Astrocyte (in vitro differentiated cells and primary cell): ENCODE results near the gene NTM. TPM values are rescaled to one million over a fixed set of nuclear protein-coding genes. Genes with fewer than 3 reads are reported as not detected.
A peak's percentile ranks its signal among the peaks of the same experiment; 100 is the strongest.

Source experiments
- DNase-seq: peaks from one replicate; pipeline ENCODE4 v3.0.0-alpha.2; 2010; ENCODE audit warnings: low read depth
- FAIRE-seq: peaks from 2 replicates; lab custom pipeline; 2011; peaks lifted over from hg19 to GRCh38; lab: Jason Lieb, UNC
- H2AFZ ChIP-seq: 2 replicates; pipeline ENCODE4 v1.6.0; 2012; ENCODE audit warnings: low read depth, low read length, inconsistent platforms
- H3K27ac ChIP-seq: 2 replicates; pipeline ENCODE4 v1.5.1; 2011; ENCODE audit warnings: low read depth, low read length, inconsistent platforms
- H3K27me3 ChIP-seq: 2 replicates; pipeline ENCODE4 v1.6.0; 2011; ENCODE audit warnings: low read length, inconsistent platforms; ENCODE audit not compliant: insufficient read depth
- H3K36me3 ChIP-seq: 2 replicates; pipeline ENCODE4 v1.5.1; 2011; ENCODE audit warnings: low read length, inconsistent platforms; ENCODE audit not compliant: insufficient read depth
- H3K4me1 ChIP-seq: 2 replicates; pipeline ENCODE4 v1.5.1; 2011; ENCODE audit warnings: low read length, inconsistent platforms; ENCODE audit not compliant: insufficient read depth
- H3K4me2 ChIP-seq: 2 replicates; pipeline ENCODE4 v1.6.0; 2012; ENCODE audit warnings: low read length, inconsistent platforms
- H3K4me3 ChIP-seq: 2 replicates; pipeline ENCODE4 v1.5.1; 2011; ENCODE audit warnings: low read depth, mild to moderate bottlenecking, low read length, inconsistent platforms; ENCODE audit not compliant: insufficient read depth
- H3K79me2 ChIP-seq: 2 replicates; pipeline ENCODE4 v1.6.0; 2012; ENCODE audit warnings: mild to moderate bottlenecking, low read length, inconsistent platforms; ENCODE audit not compliant: insufficient read depth
- H3K9ac ChIP-seq: 2 replicates; pipeline ENCODE4 v1.6.0; 2012; ENCODE audit warnings: mild to moderate bottlenecking, low read length, inconsistent platforms
- H3K9me3 ChIP-seq: 2 replicates; pipeline ENCODE4 v1.5.1; 2012; ENCODE audit warnings: low read depth, mild to moderate bottlenecking, low read length, inconsistent platforms; ENCODE audit not compliant: insufficient read depth
- H4K20me1 ChIP-seq: 2 replicates; pipeline ENCODE4 v1.6.0; 2012; ENCODE audit warnings: low read length, inconsistent platforms; ENCODE audit not compliant: insufficient read depth
- H3K27ac Mint-ChIP-seq: one replicate; pipeline ENCODE4 v1.8.0; 2021; ENCODE audit warnings: mild to moderate bottlenecking, mixed read lengths; ENCODE audit not compliant: unreplicated experiment
- H3K27me3 Mint-ChIP-seq: one replicate; pipeline ENCODE4 v1.8.0; 2021; ENCODE audit warnings: low read depth, mixed read lengths; ENCODE audit not compliant: unreplicated experiment
- H3K36me3 Mint-ChIP-seq: one replicate; pipeline ENCODE4 v1.8.0; 2021; ENCODE audit warnings: low read depth, mixed read lengths; ENCODE audit not compliant: unreplicated experiment
- H3K4me1 Mint-ChIP-seq: one replicate; pipeline ENCODE4 v1.8.0; 2021; ENCODE audit warnings: low read depth, mixed read lengths; ENCODE audit not compliant: unreplicated experiment
- H3K4me3 Mint-ChIP-seq: one replicate; pipeline ENCODE4 v1.8.0; 2021; ENCODE audit warnings: mild to moderate bottlenecking, moderate library complexity, mixed read lengths; ENCODE audit not compliant: unreplicated experiment
- H3K9me3 Mint-ChIP-seq: one replicate; pipeline ENCODE4 v1.8.0; 2021; ENCODE audit warnings: mild to moderate bottlenecking, mixed read lengths; ENCODE audit not compliant: unreplicated experiment
- EZH2 ChIP-seq: IDR thresholded peaks from 2 replicates; pipeline ENCODE4 v1.6.1; 2012; ENCODE audit warnings: mild to moderate bottlenecking, low read length, inconsistent platforms; ENCODE audit not compliant: insufficient read depth
- total RNA-seq: library from RNA; stranded (reverse); gene quantifications from 2 replicates; pipeline ENCODE4 v1.2.1, GENCODE V29; 2021
- TF ChIP-seq, protein P1 (sequence below): IDR thresholded peaks from 2 replicates; pipeline ENCODE4 v1.5.1; 2011; ENCODE audit warnings: low read depth, mild to moderate bottlenecking, inconsistent platforms, low read length, moderate library complexity; ENCODE audit not compliant: insufficient read depth

NTM gene
- total RNA-seq, 1 donor from 2014 or later, result 98.2 TPM

DNA sequence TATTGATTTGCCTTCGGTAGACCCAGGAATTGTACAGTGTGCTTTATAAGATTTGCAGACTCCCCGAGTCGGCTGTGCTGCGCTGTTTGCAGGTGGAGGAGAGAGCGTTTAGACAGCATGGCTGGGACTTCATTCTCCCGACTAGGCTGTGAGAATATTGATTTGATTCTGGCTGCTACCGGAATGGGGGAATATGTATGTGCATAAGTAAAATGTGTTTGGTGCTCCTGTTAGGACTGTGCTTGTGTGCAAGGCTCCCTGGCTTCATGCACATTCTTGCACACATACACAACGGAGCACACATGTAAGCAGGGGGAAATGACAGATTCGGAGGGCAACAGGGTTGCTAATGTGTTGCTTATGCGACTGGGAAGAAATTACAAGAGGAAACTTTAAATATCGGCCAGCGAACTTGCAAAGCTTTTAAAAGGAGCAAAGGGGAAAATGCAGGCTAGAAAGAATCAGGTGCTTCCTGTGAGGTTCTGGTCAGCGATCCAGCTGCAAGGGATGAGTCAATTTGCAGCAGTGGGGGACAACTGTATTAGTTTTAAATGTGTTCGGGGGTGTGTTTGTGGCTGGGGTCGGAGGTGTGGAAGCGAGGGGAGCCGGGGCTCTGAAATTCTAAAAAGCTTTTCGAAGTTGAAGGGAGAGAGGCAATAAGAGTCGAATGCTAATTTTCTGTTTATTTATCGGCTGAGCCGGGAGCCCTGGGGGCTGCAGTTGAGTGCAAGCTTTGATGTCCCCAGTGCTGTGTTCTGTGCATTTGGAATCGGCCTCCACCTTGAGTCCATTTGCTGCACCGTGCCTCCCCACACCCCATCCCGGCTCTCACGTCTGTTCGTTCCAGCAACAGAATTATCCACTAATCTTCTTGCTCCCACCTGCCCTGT lies 731 bp downstream of the NTM start:
- no peak for DNase-seq
- Mint-ChIP-seq H3K4me3 (no peak overlapping the region), H3K27me3 (peaks cover 41% of the 10 kb centered on the region), H3K9me3 (no peaks in the 10 kb centered on the region), H3K36me3 (peaks cover under 1% of the 10 kb centered on the region), H3K27ac (no peak overlapping the region), H3K4me1 (no peaks in the 10 kb centered on the region)
- no peaks in the 10 kb centered on the region for H3K79me2 ChIP-seq
- H3K27me3 ChIP-seq, result peaks cover 59% of the 10 kb centered on the region
- no peaks in the 10 kb centered on the region for H3K4me1 ChIP-seq
- H3K4me3 ChIP-seq, result peak overlapping the region; percentile 41
- H3K27ac ChIP-seq, result no peak overlapping the region
- TF ChIP-seq, protein P1, sequence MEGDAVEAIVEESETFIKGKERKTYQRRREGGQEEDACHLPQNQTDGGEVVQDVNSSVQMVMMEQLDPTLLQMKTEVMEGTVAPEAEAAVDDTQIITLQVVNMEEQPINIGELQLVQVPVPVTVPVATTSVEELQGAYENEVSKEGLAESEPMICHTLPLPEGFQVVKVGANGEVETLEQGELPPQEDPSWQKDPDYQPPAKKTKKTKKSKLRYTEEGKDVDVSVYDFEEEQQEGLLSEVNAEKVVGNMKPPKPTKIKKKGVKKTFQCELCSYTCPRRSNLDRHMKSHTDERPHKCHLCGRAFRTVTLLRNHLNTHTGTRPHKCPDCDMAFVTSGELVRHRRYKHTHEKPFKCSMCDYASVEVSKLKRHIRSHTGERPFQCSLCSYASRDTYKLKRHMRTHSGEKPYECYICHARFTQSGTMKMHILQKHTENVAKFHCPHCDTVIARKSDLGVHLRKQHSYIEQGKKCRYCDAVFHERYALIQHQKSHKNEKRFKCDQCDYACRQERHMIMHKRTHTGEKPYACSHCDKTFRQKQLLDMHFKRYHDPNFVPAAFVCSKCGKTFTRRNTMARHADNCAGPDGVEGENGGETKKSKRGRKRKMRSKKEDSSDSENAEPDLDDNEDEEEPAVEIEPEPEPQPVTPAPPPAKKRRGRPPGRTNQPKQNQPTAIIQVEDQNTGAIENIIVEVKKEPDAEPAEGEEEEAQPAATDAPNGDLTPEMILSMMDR, result no peak
- peak; percentile 65 for TF ChIP-seq EZH2
- no peaks in the 10 kb centered on the region for H3K36me3 ChIP-seq
- no peaks in the 10 kb centered on the region for H4K20me1 ChIP-seq
- no peaks in the 10 kb centered on the region for H3K9me3 ChIP-seq
- peak overlapping the region; percentile 70 for H3K4me2 ChIP-seq
- H3K9ac ChIP-seq, result no peak overlapping the region
- FAIRE-seq, result no peak
- no peak overlapping the region for H2AFZ ChIP-seq

DNA sequence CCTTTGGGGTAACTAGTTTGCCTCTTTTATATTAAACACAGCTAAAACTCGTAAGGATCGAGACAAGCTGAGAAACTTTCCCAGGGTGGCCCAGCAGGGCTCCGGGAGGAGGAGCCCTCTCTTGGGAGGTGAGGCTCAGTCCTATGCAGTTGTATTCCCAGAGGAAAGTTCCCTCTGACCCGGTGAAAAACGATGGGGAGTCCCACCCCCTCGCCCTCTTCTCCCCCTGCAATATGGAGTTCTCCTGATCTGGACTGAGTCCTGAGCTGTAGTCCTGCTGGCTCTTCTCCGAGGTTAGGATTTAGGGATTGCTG lies 1.3 kb downstream of the NTM start:
- no peak overlapping the region for H3K27ac Mint-ChIP-seq
- Histone ChIP-seq H3K27me3 (peaks cover 55% of the 10 kb centered on the region), H3K36me3 (no peaks in the 10 kb centered on the region), H3K9me3 (no peaks in the 10 kb centered on the region), H3K4me1 (no peaks in the 10 kb centered on the region), H4K20me1 (no peaks in the 10 kb centered on the region), H3K9ac (no peak overlapping the region), H3K27ac (no peak overlapping the region), H3K79me2 (no peaks in the 10 kb centered on the region), H3K4me3 (no peak overlapping the region), H2AFZ (no peak overlapping the region), H3K4me2 (peak overlapping the region; percentile 70)
- no peaks in the 10 kb centered on the region for H3K9me3 Mint-ChIP-seq
- FAIRE-seq (no peak), DNase-seq (no peak)
- H3K36me3 Mint-ChIP-seq, result peaks cover 2% of the 10 kb centered on the region
- peaks cover 39% of the 10 kb centered on the region for H3K27me3 Mint-ChIP-seq
- no peak overlapping the region for H3K4me3 Mint-ChIP-seq
- no peaks in the 10 kb centered on the region for H3K4me1 Mint-ChIP-seq
- TF ChIP-seq, protein P1, result no peak
- no peak for TF ChIP-seq EZH2
